Astrocyte of the cerebellum (primary cell): ENCODE results near the gene PKP1.

Source experiments
- DNase-seq: peaks from one replicate; pipeline ENCODE4 v3.0.0-alpha.2; 2011; ENCODE audit warnings: low read depth
- H3K4me3 ChIP-seq: 2 replicates; pipeline ENCODE4 v1.5.1; 2011; ENCODE audit warnings: mild to moderate bottlenecking, low read depth, low read length, moderate library complexity
- CTCF ChIP-seq: IDR thresholded peaks from 2 replicates; pipeline ENCODE4 v1.5.1; 2012; ENCODE audit warnings: low read length, low read depth, moderate library complexity, mild to moderate bottlenecking; ENCODE audit errors: missing control alignments
- in situ Hi-C: cut with HindIII; loops from 2 replicates; pipeline ENCODE4 v1.10.0; 2017; ENCODE audit warnings: low sequenced_read_pairs

PKP1 gene

GRCh38 chr1:201317551-201317950, 34.2 kb downstream of the PKP1 start:
- in situ Hi-C loops = no loop called here
- TF ChIP-seq CTCF = no peak
- no peak for DNase-seq
- no peak overlapping the region for H3K4me3 ChIP-seq

- no peak overlapping the region for H3K4me3 ChIP-seq
- no peak for DNase-seq
- no peak for TF ChIP-seq CTCF
- in situ Hi-C loops = no loop called here
These were observed 35.4 kb downstream of the PKP1 start for GRCh38 chr1:201318504-201319340.

GRCh38 chr1:201319631-201320030, 36.3 kb downstream of the PKP1 start:
- TF ChIP-seq CTCF = no peak
- in situ Hi-C loops = no loop called here
- no peak overlapping the region for H3K4me3 ChIP-seq
- DNase-seq = no peak

GRCh38 chr1:201320168-201320788, 37.0 kb downstream of the PKP1 start:
- TF ChIP-seq CTCF = no peak
- no peak for DNase-seq
- H3K4me3 ChIP-seq = no peak overlapping the region
- in situ Hi-C loops = no loop called here

GRCh38 chr1:201321826-201322390, 38.6 kb downstream of the PKP1 start:
- no peak overlapping the region for H3K4me3 ChIP-seq
- no peak for DNase-seq
- TF ChIP-seq CTCF = no peak
- in situ Hi-C loops = no loop called here

GRCh38 chr1:201322653-201323510, 39.6 kb downstream of the PKP1 start:
- no peak overlapping the region for H3K4me3 ChIP-seq
- TF ChIP-seq CTCF = no peak
- in situ Hi-C loops = no loop called here
- DNase-seq = no peak
